DMS79 treated with DMSO at 0.1 percent for 48 hours (cell line): Measurements from ENCODE around the gene GNS.

Experiments
- DNase-seq: peaks from one replicate; lab custom pipeline; 2025; lab: John Stamatoyannopoulos, UW

The GNS gene

GRCh38 chr12:64674367-64674922 is 84.8 kb downstream of the GNS start:
- DNase-seq, result no peak

- peak; percentile 21 for DNase-seq
Observed at GRCh38 chr12:64673490-64674169, 85.6 kb downstream of the GNS start.

- DNase-seq, result peak; percentile 24
Observed at GRCh38 chr12:64672925-64673409, 86.2 kb downstream of the GNS start.

GRCh38 chr12:64671681-64672080 is 87.5 kb downstream of the GNS start:
- DNase-seq, result no peak

GRCh38 chr12:64670919-64671639 is 88.1 kb downstream of the GNS start:
- no peak for DNase-seq

GRCh38 chr12:64670019-64670418 is 89.2 kb downstream of the GNS start:
- no peak for DNase-seq

GRCh38 chr12:64669270-64669842 is 89.8 kb downstream of the GNS start:
- DNase-seq, result no peak

- no peak for DNase-seq
Observed at GRCh38 chr12:64667793-64668192, 91.4 kb downstream of the GNS start.

- DNase-seq, result no peak
Observed at GRCh38 chr12:64666054-64666914, 92.9 kb downstream of the GNS start.

- no peak for DNase-seq
Observed at GRCh38 chr12:64665514-64665913, 93.7 kb downstream of the GNS start.
